Measurements from ENCODE around the gene ASB13. TPM values are rescaled to one million over a fixed set of nuclear protein-coding genes. Genes with fewer than 3 reads are reported as not detected.
A peak's percentile ranks its signal among the peaks of the same experiment; 100 is the strongest.

The ASB13 gene
- total and polyA plus RNA-seq, 2 of the 13 experiments (the other 11 are each of a cell fraction or from before 2014, with no cell fraction given) = 9.3 to 15.4 TPM

DNA sequence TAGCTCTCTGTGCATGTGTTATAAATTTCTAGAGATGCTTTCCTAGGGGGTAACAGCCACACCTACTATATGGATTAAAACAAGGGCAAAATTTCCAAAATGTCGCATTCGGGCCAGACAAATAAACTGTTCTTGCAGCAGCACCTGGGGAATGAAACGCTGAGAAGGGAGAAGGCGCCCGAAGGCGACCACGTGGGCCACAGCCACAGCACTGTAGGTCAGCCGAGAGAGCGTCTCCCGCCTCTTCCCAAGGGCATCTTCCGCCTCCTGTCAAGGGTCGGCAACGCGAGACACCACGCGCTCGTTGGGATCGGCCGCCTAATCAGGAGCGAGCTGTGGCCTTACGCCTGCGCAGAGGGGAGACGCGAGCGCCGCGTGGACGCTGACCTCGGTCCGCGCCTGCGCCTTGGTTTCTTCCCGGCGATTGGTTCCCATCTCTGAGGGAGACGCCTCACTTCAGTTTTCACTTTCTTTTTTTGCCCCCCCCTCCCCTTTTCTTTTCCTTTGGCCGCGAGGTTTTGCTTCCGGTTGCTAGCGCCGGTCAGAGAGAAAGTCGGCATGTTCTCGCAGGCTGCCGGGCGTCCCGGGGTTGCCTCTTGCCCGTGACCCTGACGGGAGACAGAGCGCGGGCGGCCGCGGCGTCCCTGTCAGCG is 18.0 kb upstream of the ASB13 start, which contains the start of gene TASOR2 (continued):
- TF ChIP-seq, protein P1, sequence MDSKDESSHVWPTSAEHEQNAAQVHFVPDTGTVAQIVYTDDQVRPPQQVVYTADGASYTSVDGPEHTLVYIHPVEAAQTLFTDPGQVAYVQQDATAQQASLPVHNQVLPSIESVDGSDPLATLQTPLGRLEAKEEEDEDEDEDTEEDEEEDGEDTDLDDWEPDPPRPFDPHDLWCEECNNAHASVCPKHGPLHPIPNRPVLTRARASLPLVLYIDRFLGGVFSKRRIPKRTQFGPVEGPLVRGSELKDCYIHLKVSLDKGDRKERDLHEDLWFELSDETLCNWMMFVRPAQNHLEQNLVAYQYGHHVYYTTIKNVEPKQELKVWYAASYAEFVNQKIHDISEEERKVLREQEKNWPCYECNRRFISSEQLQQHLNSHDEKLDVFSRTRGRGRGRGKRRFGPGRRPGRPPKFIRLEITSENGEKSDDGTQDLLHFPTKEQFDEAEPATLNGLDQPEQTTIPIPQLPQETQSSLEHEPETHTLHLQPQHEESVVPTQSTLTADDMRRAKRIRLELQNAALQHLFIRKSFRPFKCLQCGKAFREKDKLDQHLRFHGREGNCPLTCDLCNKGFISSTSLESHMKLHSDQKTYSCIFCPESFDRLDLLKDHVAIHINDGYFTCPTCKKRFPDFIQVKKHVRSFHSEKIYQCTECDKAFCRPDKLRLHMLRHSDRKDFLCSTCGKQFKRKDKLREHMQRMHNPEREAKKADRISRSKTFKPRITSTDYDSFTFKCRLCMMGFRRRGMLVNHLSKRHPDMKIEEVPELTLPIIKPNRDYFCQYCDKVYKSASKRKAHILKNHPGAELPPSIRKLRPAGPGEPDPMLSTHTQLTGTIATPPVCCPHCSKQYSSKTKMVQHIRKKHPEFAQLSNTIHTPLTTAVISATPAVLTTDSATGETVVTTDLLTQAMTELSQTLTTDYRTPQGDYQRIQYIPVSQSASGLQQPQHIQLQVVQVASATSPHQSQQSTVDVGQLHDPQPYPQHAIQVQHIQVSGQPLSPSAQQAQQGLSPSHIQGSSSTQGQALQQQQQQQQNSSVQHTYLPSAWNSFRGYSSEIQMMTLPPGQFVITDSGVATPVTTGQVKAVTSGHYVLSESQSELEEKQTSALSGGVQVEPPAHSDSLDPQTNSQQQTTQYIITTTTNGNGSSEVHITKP (CRISPR knock-in tag; IDR thresholded peaks at IDR 0.05; ENCODE audit: low read depth) = peak; percentile 84; the same call in 1 of the 2 replicates
- TF ChIP-seq, protein P2, sequence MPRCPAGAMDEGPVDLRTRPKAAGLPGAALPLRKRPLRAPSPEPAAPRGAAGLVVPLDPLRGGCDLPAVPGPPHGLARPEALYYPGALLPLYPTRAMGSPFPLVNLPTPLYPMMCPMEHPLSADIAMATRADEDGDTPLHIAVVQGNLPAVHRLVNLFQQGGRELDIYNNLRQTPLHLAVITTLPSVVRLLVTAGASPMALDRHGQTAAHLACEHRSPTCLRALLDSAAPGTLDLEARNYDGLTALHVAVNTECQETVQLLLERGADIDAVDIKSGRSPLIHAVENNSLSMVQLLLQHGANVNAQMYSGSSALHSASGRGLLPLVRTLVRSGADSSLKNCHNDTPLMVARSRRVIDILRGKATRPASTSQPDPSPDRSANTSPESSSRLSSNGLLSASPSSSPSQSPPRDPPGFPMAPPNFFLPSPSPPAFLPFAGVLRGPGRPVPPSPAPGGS (CRISPR knock-in tag; IDR thresholded peaks at IDR 0.05) = peak; percentile 92
- TF ChIP-seq TRIM24 (CRISPR knock-in tag; IDR thresholded peaks at IDR 0.05) (no peak), BRD4 (CRISPR knock-in tag; IDR thresholded peaks at IDR 0.05) (peak; percentile 60; the same call in 1 of the 2 replicates), GATAD2A (CRISPR knock-in tag; IDR thresholded peaks at IDR 0.05) (peak; percentile 72), AGO1 (IDR thresholded peaks at IDR 0.05; ENCODE audit: low read depth, low read length, poor library complexity, severe bottlenecking) (no peak), FOXP1 (IDR thresholded peaks at IDR 0.05) (no peak), FOXP1 (CRISPR knock-in tag; IDR thresholded peaks at IDR 0.05) (no peak), ZNF773 (CRISPR knock-in tag; IDR thresholded peaks at IDR 0.05; ENCODE audit: borderline replicate concordance) (peak; percentile 94), FLYWCH1 (CRISPR knock-in tag; IDR thresholded peaks at IDR 0.05) (no peak), GTF2F1 (IDR thresholded peaks at IDR 0.05; ENCODE audit: low read length) (no peak), SMAD3 (CRISPR knock-in tag; IDR thresholded peaks at IDR 0.05) (peak; percentile 82), BRCA1 (CRISPR knock-in tag; IDR thresholded peaks at IDR 0.05) (no peak; the same call in 1 of the 2 replicates), ZNF619 (CRISPR knock-in tag; IDR thresholded peaks at IDR 0.05) (no peak), ELF3 (CRISPR knock-in tag; IDR thresholded peaks at IDR 0.05) (peak; percentile 93)
- TF ChIP-seq, protein P3, sequence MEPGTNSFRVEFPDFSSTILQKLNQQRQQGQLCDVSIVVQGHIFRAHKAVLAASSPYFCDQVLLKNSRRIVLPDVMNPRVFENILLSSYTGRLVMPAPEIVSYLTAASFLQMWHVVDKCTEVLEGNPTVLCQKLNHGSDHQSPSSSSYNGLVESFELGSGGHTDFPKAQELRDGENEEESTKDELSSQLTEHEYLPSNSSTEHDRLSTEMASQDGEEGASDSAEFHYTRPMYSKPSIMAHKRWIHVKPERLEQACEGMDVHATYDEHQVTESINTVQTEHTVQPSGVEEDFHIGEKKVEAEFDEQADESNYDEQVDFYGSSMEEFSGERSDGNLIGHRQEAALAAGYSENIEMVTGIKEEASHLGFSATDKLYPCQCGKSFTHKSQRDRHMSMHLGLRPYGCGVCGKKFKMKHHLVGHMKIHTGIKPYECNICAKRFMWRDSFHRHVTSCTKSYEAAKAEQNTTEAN (CRISPR knock-in tag; conservative IDR thresholded peaks at IDR 0.05) = peak; percentile 89; the same call in 1 of the 2 replicates
- TF ChIP-seq, protein P4, sequence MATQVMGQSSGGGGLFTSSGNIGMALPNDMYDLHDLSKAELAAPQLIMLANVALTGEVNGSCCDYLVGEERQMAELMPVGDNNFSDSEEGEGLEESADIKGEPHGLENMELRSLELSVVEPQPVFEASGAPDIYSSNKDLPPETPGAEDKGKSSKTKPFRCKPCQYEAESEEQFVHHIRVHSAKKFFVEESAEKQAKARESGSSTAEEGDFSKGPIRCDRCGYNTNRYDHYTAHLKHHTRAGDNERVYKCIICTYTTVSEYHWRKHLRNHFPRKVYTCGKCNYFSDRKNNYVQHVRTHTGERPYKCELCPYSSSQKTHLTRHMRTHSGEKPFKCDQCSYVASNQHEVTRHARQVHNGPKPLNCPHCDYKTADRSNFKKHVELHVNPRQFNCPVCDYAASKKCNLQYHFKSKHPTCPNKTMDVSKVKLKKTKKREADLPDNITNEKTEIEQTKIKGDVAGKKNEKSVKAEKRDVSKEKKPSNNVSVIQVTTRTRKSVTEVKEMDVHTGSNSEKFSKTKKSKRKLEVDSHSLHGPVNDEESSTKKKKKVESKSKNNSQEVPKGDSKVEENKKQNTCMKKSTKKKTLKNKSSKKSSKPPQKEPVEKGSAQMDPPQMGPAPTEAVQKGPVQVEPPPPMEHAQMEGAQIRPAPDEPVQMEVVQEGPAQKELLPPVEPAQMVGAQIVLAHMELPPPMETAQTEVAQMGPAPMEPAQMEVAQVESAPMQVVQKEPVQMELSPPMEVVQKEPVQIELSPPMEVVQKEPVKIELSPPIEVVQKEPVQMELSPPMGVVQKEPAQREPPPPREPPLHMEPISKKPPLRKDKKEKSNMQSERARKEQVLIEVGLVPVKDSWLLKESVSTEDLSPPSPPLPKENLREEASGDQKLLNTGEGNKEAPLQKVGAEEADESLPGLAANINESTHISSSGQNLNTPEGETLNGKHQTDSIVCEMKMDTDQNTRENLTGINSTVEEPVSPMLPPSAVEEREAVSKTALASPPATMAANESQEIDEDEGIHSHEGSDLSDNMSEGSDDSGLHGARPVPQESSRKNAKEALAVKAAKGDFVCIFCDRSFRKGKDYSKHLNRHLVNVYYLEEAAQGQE (IDR thresholded peaks at IDR 0.05; ENCODE audit: borderline replicate concordance in 1 of 2, low read depth in 1 of 2, low read length in 2 of 2) = no peak
- TF ChIP-seq, protein P5, sequence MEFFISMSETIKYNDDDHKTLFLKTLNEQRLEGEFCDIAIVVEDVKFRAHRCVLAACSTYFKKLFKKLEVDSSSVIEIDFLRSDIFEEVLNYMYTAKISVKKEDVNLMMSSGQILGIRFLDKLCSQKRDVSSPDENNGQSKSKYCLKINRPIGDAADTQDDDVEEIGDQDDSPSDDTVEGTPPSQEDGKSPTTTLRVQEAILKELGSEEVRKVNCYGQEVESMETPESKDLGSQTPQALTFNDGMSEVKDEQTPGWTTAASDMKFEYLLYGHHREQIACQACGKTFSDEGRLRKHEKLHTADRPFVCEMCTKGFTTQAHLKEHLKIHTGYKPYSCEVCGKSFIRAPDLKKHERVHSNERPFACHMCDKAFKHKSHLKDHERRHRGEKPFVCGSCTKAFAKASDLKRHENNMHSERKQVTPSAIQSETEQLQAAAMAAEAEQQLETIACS (CRISPR knock-in tag; IDR thresholded peaks at IDR 0.05) = no peak; the same call in 1 of the 2 replicates
- TF ChIP-seq, protein P6, sequence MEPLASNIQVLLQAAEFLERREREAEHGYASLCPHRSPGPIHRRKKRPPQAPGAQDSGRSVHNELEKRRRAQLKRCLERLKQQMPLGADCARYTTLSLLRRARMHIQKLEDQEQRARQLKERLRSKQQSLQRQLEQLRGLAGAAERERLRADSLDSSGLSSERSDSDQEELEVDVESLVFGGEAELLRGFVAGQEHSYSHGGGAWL (CRISPR knock-in tag; IDR thresholded peaks at IDR 0.05) = peak; percentile 98
